ENCODE data around the gene TSC22D2.

TSC22D2 gene

DNA sequence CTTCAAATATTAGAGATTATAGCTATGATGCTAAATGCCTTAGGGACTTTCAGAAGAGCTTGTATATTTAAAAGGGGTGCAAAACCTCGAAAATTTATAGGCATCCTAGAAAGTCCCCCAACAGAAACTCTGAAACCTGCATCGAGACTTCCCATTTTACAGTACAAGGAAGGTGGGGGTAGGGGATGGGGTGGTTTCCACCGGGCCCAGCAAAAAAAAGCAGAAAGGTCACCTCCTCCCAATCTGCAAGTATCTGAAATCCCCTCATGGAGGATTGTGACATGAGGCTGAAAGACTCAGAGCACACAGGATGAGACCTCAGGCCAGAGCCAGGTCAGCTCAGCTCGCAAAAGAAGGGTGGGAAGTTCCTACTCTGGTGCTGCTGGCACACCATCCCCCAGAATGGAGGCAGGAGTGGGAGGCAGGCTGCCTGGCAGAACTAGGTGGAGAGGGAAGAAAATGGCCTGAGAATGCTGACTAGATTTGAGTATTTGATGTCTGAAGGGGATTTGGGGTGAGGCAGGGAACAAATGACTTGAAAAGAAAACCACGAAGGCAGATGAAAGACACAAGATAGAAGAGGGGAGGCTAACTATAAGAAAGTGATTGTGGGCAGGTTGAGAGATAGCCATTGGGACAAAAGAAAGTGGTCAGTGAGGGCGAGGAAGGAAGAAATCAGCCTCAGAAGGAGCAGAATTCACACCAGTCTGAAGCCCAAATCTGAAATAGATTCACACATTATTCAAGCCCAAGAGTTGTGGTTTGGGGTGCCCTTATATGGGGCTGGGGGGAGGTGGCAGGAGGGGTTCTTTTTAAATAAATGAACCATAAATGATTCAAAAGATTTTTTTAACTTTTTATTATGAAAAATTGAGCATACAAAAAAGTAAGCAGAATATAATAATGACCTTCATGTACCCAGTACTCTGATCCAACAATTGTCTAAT is 22.5 kb upstream of the TSC22D2 start:
- DNase-seq: no peak

- DNase-seq: no peak
These were observed 19.3 kb upstream of the TSC22D2 start for GRCh38 chr3:150388498-150389418.

- no peak for DNase-seq
These were observed 18.0 kb upstream of the TSC22D2 start for GRCh38 chr3:150390087-150390486.

- no peak for DNase-seq
These were observed 16.9 kb upstream of the TSC22D2 start for GRCh38 chr3:150391161-150391560.

DNA sequence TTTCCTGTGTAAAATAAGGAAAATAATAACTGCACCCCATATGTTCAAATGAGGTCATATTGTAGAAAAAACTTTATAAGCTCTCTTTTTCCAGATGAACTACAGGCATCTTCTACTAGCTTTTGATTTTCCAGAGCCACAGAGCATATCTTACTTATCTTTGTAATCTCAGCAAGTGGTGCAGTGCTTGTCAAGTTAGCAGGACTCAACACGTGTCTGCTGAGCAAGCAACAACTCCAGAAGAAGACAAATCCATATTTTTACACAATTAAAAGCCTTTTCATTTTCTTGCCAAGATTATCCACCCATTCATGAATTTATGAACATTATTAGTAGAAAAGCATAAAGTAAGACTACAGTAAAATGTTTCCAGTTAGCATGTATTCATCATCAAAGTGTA is 14.4 kb upstream of the TSC22D2 start:
- no peak for DNase-seq

- DNase-seq: no peak
These were observed 13.5 kb upstream of the TSC22D2 start for GRCh38 chr3:150394606-150395005.

GRCh38 chr3:150396491-150396890 is 11.6 kb upstream of the TSC22D2 start:
- DNase-seq: no peak

- DNase-seq: no peak
These were observed 11.0 kb upstream of the TSC22D2 start for GRCh38 chr3:150396956-150397550.

DNA sequence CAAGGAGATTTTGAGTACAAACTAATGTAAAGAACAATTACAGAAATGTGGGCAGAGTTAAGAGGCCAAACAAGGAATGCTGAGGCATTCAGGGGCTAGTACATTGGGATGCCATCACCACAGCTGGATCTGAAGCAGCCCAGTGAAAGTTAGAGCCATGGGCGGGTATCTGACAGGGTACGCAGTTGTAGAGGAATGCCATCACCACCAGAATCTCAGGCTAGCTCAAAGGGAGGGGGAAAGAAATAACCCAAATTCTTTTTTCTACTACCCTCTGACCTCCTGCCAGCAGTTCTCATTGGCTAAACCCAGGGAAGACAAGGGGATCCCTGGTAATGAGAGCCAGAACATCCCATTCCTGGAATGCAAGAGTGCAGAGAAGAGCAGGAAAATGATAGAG is 9.0 kb upstream of the TSC22D2 start:
- DNase-seq: no peak

DNA sequence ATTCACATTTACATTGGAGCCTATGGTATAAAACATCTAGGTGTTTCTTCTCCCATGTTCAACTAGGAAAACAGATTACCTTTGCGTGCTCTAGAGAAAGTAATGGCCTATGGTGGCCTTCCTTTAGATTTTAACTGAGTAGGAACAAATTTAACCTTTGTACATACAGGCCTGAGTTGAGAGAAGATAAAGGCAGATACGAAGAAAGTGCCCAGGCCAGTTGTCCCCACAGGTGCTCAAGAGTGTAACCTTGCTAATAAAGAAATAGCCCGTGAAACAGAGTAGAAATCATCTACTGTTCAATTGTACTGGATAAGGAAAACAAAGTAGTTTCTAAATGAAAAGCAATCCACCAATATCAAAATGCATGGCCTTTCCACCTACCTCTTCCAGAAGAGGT is 6.8 kb upstream of the TSC22D2 start:
- no peak for DNase-seq

GRCh38 chr3:150402217-150402616 is 5.9 kb upstream of the TSC22D2 start:
- DNase-seq: no peak

DNA sequence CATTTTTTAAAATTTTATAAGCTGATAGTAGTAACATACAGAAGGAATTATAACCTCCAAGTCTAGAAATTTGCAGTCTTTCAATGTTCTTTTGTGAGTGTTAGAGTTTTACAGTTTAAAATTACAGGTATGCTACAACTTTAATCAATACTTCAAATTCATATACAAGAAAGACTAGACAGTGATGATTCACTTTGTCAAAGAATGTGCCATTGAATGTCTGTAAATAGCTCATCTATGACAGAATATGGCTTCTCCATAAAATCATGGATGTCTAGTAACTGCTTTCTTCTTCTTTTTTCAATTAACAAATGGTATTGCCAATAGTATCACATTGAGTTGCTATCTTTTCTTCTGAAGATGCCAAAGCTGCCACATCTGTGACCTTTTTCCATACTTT is 4.1 kb upstream of the TSC22D2 start:
- DNase-seq: no peak

- no peak for DNase-seq
These were observed 869 bp upstream of the TSC22D2 start for GRCh38 chr3:150407051-150407807.

DNA sequence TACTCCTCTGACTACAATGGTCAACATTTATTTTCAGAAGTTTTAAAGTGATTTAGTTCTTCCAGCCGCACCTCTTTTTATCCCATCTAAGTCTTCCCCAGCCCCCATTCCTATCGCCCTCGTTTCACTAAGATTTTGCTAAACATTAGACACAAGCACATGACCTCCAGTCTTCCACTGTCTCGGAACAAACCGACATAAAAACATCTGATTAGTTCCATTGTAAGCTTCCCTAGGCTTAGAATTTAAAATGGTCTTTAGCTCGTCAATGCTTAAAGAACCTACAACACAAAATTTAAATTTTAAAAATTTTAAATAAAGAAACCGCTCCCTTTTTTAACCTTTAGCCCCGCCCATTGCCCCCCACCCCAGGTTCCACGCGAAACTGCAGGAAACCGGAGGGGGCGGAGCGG is 284 bp upstream of the TSC22D2 start:
- DNase-seq: no peak

DNA sequence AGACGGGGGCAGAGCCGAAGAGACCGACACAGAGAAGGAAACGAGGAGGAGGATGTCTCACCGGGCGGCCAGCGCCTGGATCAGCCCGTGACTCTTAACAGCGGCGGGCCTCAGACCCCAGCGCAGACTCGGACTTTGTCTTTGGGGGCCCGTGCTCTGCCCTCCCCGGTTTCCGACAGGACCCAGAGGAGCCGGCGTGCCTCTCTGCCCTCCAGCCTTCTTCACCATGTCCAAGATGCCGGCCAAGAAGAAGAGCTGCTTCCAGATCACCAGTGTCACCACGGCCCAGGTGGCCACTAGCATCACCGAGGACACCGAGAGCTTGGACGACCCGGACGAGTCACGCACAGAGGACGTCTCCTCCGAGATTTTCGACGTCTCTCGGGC is 1.0 kb downstream of the TSC22D2 start:
- DNase-seq: no peak

GRCh38 chr3:150409512-150410310 is 1.6 kb downstream of the TSC22D2 start:
- DNase-seq: peak; percentile 58

GRCh38 chr3:150410311-150411105 is 2.4 kb downstream of the TSC22D2 start:
- DNase-seq: no peak

- no peak for DNase-seq
These were observed 3.0 kb downstream of the TSC22D2 start for GRCh38 chr3:150411106-150411460.

- DNase-seq: no peak
These were observed 3.4 kb downstream of the TSC22D2 start for GRCh38 chr3:150411546-150411945.

DNA sequence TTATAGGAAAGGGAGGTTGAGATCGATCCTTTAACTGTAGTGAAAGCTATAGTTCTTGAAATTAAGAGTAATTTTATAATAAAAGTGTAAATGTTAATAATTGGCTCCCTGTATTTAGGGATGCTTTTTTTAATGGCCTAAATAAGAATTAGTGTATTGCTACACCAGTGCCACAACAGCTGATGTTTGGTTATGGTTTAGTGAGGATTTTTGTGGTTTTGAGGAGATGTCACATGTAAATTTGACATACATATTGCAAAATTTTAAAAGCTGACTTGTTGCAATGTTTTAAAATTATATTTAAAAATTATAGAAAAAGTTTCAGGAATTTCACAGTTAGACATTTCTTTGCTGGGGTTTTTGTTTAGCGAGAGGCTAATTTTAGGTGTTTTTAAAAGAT is 3.9 kb downstream of the TSC22D2 start:
- DNase-seq: no peak

Measured in CD4-positive, alpha-beta T cell treated with Interleukin-4 for 4 hours (primary cell).